Activated naive CD4-positive, alpha-beta T cell treated with anti-CD3 and anti-CD28 coated beads for 36 hours (primary cell): ENCODE measurements around the gene TTPAL. TPM values are rescaled to one million over a fixed set of nuclear protein-coding genes. Genes with fewer than 3 reads are reported as not detected.

Experiments
- CTCF ChIA-PET: fragments of 350-600 bp; sonication (Branson Sonifier 250); formaldehyde crosslinking; loops from one replicate; lab custom pipeline; 2021; ENCODE audit warnings: antibody characterized with exemption; lab: Charles Lee
- DNase-seq: peaks from one replicate; pipeline ENCODE4 v3.0.0-alpha.2; 2020
- H3K27ac Mint-ChIP-seq: one replicate; pipeline ENCODE4 v1.8.0; 2021; ENCODE audit warnings: mild to moderate bottlenecking, mixed read lengths
- H3K27me3 Mint-ChIP-seq: one replicate; pipeline ENCODE4 v1.8.0; 2021; ENCODE audit warnings: low read depth, mixed read lengths
- H3K36me3 Mint-ChIP-seq: one replicate; pipeline ENCODE4 v1.8.0; 2021; ENCODE audit warnings: low read depth, mixed read lengths
- H3K4me1 Mint-ChIP-seq: one replicate; pipeline ENCODE4 v1.8.0; 2021; ENCODE audit warnings: low read depth, mixed read lengths
- H3K4me3 Mint-ChIP-seq: one replicate; pipeline ENCODE4 v1.8.0; 2021; ENCODE audit warnings: mild to moderate bottlenecking, moderate library complexity, mixed read lengths
- H3K9me3 Mint-ChIP-seq: one replicate; pipeline ENCODE4 v1.8.0; 2021; ENCODE audit warnings: mixed read lengths
- intact Hi-C: fragments of 100-400 bp; cut with micrococcal nuclease; formaldehyde crosslinking; loops from one replicate; pipeline ENCODE4 v1.15.1; 2023
- total RNA-seq, 2 experiments: library from RNA; stranded (reverse); gene quantifications; one replicate each; pipeline ENCODE4 v1.2.3, GENCODE V29; 2021

TTPAL gene, protein sequence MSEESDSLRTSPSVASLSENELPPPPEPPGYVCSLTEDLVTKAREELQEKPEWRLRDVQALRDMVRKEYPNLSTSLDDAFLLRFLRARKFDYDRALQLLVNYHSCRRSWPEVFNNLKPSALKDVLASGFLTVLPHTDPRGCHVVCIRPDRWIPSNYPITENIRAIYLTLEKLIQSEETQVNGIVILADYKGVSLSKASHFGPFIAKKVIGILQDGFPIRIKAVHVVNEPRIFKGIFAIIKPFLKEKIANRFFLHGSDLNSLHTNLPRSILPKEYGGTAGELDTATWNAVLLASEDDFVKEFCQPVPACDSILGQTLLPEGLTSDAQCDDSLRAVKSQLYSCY
- total RNA-seq = 10 to 100 TPM; 10.8 to 11.5 TPM

DNA sequence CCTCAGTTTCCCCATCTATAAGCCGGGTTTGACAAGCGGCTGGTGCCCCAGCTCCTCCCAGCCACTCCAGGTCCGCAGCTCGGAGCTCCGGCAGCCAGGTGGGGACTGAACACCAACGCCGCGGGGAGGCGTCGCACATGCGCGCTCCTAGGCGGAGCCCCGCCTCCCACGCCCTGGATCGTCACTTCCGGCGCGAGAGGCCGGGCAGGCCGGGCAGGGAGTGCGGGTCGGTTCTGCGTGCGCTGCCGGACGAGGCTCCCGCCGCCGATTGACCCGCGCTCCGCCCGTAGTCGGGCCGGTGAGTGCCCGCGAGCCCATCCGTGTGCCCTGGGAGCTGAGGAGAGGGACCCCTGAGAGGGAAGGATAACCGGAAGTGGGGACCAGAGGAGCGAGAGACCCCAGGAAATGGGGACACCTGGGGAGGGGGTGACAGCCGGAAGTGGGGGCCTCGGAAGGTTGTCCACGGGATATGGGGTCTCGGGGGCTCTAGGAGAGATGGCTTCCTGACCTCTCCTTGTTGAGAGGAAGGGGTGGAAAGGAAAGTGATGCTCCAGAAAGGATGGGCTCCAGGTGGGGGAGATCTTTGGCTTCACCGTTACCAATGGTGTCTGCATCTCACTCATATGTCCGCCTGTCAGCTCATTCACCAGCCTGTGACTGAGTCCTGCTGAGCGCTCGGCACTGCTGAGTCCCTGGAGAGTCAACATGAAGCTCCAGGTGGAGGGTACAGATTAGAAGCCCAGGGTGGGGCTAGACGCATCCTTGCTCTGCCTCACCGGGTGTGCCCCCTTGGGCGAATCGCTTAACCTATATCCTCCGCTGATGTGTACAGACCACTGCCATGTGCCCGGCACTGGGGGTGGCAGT, at the start of gene TTPAL:
Gene TTPAL, plus strand, starts transcription at position 181 of the 867 bp plus-strand sequence. CDS start 4,126 bp downstream, outside the sequence.
- peak; percentile 92 for DNase-seq
- intact Hi-C loops = loop anchor here (1.0 to 5.0 kb wide), 7 partner anchors 19 to 266 kb away; partner anchors contain the start of genes FITM2, OSER1 and SERINC3
- Mint-ChIP-seq H3K27me3 (no peaks in the 10 kb centered on the region), H3K27ac (peak within 1 kb of the TSS; percentile 96), H3K4me1 (peaks cover 20% of the 10 kb centered on the region), H3K4me3 (peak within 1 kb of the TSS; percentile 95), H3K36me3 (peaks cover 3% of the 10 kb centered on the region), H3K9me3 (no peaks in the 10 kb centered on the region)
- CTCF ChIA-PET = interaction anchor here (0.6 to 1.9 kb wide), 8 partner anchors 14 to 257 kb away, joined by 3 to 26 read pairs (median 4); partner anchors contain the start of gene SERINC3

DNA sequence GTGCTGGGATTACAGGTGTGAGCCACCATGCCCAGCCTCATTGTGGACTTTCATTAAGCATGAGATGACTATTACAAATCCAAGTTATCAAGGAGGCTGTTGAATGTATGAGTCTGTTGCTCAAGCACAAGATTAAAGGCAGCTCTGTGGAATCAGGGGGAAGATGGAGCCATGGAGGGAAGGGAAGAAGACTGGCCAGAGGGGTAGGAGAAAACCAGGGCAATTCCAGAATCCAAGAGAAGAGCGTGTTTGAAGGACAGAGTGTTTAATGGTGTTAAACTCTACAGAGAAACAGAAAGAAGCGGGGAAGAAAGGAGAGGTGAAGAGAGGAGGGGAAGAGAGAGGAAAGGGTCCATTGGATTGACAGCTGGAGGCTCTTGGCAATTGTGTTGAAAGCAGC, 49.8 kb upstream of the TTPAL start:
- CTCF ChIA-PET = no interaction called here
- peaks cover 3% of the 10 kb centered on the region for H3K27me3 Mint-ChIP-seq
- H3K9me3 Mint-ChIP-seq = no peaks in the 10 kb centered on the region
- H3K4me1 Mint-ChIP-seq = no peaks in the 10 kb centered on the region
- DNase-seq = no peak
- intact Hi-C loops = no loop called here
- H3K27ac Mint-ChIP-seq = no peak overlapping the region
- no peak overlapping the region for H3K4me3 Mint-ChIP-seq
- H3K36me3 Mint-ChIP-seq = no peaks in the 10 kb centered on the region

DNA sequence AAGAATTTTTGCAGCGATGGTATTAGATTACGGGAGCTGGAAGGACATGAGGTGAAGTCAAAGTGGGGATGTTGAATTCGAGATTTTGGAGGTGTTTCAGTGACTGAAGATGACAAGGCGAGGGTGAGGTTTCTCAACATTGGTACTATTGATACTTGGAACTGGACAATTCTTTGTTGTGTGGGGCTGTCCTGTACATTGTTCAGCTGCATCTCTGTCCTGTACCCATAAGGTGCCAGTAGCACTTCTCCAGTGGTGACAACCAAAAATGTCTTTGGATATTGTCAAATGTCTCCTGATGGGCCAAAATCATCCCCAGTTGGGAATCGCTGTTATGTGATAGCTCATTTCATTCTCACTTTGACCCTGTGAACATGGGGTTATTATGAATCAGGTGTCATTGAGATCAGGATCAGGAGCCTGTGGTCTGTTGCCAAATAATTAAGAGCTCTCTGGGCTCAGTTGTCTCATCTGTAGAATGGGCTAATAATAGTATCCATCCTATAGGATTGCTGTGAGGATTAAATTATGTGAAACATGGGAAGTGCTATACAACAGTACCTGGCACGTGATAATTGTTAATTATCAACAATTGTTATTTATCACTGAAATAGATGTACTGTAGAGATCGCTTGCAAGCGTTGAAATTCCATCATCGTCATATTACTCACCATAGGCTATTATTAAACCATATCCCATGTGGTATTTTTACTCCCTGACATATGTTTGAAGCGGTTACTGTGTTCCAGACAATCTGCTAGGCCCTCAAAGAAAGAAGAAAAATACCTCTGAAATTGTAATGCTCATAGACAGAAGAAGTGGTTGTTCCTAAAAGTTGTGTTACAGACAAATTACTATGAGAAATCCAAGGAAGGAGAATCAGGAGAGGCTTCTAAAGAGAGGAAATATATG, 48.5 kb upstream of the TTPAL start:
- Mint-ChIP-seq H3K4me1 (no peaks in the 10 kb centered on the region), H3K4me3 (no peak overlapping the region), H3K9me3 (no peaks in the 10 kb centered on the region), H3K27me3 (peaks cover 1% of the 10 kb centered on the region), H3K36me3 (no peaks in the 10 kb centered on the region), H3K27ac (no peak overlapping the region)
- intact Hi-C loops = no loop called here
- CTCF ChIA-PET = interaction anchor here (1.5 kb wide), 1 partner anchor 183 kb away, joined by 5 read pairs; no protein-coding TSS in a partner anchor
- no peak for DNase-seq

DNA sequence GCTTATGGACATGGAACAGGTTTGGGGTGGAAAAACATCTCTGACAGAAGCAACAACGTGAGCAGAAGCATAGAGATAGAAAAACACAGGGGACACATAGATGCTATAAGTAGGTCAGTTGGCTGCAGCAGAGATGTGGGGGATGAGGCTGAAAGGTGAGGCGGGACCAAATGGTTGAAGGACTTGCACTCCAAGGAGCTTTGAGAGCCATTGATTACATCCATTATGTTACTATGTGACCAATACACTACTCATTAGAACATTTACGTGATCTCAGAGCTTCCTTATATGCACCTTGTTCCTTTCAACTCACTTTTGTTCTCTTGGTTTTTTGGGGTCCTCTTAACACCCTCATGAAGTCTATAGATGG, 47.9 kb upstream of the TTPAL start:
- no peak overlapping the region for H3K4me3 Mint-ChIP-seq
- intact Hi-C loops = no loop called here
- no peaks in the 10 kb centered on the region for H3K9me3 Mint-ChIP-seq
- peaks cover 1% of the 10 kb centered on the region for H3K27me3 Mint-ChIP-seq
- no peaks in the 10 kb centered on the region for H3K4me1 Mint-ChIP-seq
- no peak for DNase-seq
- H3K27ac Mint-ChIP-seq = no peak overlapping the region
- no peaks in the 10 kb centered on the region for H3K36me3 Mint-ChIP-seq
- CTCF ChIA-PET = interaction anchor here (1.5 kb wide), 1 partner anchor 182 kb away, joined by 5 read pairs; no protein-coding TSS in a partner anchor

DNA sequence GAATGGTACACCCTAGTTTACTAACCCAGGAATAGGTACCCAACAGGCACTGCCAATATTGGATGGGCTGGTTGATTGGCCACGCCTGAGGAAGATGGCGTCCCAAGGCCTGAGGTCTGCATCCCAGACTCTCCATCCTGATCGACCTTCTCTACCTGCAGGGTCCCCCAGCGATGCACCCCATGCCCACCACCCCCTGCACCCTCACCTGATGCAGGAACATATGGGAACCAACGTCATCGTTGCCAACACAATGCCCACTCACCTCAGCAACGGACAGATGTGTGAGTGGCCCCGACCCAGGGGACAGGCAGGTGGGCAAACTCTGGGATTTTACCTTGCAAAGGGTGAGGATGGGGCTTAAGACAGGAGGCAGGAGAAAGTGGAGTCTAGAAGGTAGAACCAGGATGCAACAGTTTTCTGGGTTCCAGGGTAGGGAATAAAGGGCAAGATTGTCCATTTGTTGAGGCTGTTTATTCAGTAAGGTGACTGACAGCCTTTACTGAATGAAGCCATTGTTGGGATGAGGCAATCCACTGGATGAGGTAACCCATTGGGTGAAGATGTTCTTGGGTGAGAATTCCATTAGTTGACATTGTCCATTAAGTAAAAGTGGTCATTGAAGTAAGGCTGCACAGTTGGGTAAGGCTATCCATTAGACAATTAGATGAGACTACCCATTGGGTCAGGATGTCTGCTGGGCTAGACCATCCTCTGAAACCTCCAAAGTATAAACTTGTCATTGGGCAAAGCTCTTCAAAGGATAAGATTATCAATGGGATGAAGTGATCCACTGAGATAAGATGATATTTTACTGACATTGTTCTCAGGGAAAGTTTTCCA, 47.3 kb upstream of the TTPAL start:
- CTCF ChIA-PET = interaction anchor here (1.5 kb wide), 1 partner anchor 182 kb away, joined by 5 read pairs; no protein-coding TSS in a partner anchor
- Mint-ChIP-seq H3K27ac (no peak overlapping the region), H3K36me3 (no peaks in the 10 kb centered on the region), H3K27me3 (peaks cover 1% of the 10 kb centered on the region), H3K4me1 (no peaks in the 10 kb centered on the region), H3K4me3 (no peak overlapping the region), H3K9me3 (no peaks in the 10 kb centered on the region)
- intact Hi-C loops = no loop called here
- DNase-seq = no peak

DNA sequence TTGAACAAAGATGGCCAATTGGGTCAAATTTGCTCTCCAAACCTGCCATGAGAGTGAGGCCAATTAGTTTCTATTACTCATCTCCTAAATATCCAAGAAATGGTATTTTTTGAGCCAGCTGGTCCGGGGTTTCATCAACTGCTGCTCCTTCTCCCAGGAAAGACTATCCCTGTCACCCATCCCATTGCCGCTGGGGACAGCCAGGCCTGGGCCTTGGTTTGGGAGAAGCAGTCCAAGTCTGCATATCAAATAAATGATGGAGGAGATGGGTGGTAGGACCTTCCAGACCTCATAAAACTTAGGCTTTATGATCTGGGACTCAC, 46.7 kb upstream of the TTPAL start:
- no peaks in the 10 kb centered on the region for H3K36me3 Mint-ChIP-seq
- CTCF ChIA-PET = no interaction called here
- no peaks in the 10 kb centered on the region for H3K9me3 Mint-ChIP-seq
- no peak overlapping the region for H3K4me3 Mint-ChIP-seq
- no peaks in the 10 kb centered on the region for H3K27me3 Mint-ChIP-seq
- no peak for DNase-seq
- no peaks in the 10 kb centered on the region for H3K4me1 Mint-ChIP-seq
- no peak overlapping the region for H3K27ac Mint-ChIP-seq
- intact Hi-C loops = no loop called here

DNA sequence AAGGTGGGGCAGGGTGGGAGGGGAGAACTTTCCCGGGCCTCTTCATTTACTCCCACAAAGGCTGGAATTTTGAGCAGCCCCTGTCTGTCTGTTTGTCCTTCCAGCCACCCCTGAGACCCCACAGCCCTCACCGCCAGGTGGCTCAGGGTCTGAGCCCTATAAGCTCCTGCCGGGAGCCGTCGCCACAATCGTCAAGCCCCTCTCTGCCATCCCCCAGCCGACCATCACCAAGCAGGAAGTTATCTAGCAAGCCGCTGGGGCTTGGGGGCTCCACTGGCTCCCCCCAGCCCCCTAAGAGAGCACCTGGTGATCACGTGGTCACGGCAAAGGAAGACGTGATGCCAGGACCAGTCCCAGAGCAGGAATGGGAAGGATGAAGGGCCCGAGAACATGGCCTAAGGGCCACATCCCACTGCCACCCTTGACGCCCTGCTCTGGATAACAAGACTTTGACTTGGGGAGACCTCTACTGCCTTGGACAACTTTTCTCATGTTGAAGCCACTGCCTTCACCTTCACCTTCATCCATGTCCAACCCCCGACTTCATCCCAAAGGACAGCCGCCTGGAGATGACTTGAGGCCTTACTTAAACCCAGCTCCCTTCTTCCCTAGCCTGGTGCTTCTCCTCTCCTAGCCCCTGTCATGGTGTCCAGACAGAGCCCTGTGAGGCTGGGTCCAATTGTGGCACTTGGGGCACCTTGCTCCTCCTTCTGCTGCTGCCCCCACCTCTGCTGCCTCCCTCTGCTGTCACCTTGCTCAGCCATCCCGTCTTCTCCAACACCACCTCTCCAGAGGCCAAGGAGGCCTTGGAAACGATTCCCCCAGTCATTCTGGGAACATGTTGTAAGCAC, 46.0 kb upstream of the TTPAL start:
- CTCF ChIA-PET = no interaction called here
- no peak overlapping the region for H3K4me3 Mint-ChIP-seq
- no peaks in the 10 kb centered on the region for H3K9me3 Mint-ChIP-seq
- no peaks in the 10 kb centered on the region for H3K27me3 Mint-ChIP-seq
- DNase-seq = no peak
- H3K27ac Mint-ChIP-seq = no peak overlapping the region
- no peaks in the 10 kb centered on the region for H3K36me3 Mint-ChIP-seq
- intact Hi-C loops = no loop called here
- H3K4me1 Mint-ChIP-seq = no peaks in the 10 kb centered on the region

DNA sequence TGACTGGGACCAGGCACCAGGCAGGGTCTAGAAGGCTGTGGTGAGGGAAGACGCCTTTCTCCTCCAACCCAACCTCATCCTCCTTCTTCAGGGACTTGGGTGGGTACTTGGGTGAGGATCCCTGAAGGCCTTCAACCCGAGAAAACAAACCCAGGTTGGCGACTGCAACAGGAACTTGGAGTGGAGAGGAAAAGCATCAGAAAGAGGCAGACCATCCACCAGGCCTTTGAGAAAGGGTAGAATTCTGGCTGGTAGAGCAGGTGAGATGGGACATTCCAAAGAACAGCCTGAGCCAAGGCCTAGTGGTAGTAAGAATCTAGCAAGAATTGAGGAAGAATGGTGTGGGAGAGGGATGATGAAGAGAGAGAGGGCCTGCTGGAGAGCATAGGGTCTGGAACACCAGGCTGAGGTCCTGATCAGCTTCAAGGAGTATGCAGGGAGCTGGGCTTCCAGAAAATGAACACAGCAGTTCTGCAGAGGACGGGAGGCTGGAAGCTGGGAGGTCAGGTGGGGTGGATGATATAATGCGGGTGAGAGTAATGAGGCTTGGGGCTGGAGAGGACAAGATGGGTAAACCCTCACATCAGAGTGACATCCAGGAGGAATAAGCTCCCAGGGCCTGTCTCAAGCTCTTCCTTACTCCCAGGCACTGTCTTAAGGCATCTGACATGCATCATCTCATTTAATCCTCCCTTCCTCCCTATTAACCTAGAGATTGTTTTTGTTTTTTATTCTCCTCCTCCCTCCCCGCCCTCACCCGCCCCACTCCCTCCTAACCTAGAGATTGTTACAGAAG, 45.2 kb upstream of the TTPAL start:
- Mint-ChIP-seq H3K36me3 (no peaks in the 10 kb centered on the region), H3K9me3 (no peaks in the 10 kb centered on the region), H3K4me1 (no peaks in the 10 kb centered on the region), H3K27ac (no peak overlapping the region), H3K4me3 (no peak overlapping the region), H3K27me3 (no peaks in the 10 kb centered on the region)
- intact Hi-C loops = no loop called here
- CTCF ChIA-PET = no interaction called here
- no peak for DNase-seq

DNA sequence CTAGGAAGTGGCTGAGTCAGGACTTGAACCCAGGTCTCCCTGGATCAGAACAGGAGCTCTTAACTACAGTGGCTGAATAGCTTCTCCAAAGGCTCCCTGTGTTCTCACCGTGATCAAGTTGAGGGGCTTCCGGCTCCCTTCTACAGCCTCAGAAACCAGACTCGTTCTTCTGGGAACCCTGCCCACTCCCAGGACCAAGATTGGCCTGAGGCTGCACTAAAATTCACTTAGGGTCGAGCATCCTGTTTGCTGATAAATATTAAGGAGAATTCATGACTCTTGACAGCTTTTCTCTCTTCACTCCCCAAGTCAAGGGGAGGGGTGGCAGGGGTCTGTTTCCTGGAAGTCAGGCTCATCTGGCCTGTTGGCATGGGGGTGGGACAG, 44.6 kb upstream of the TTPAL start:
- H3K9me3 Mint-ChIP-seq = no peaks in the 10 kb centered on the region
- DNase-seq = no peak
- H3K4me1 Mint-ChIP-seq = no peaks in the 10 kb centered on the region
- no peak overlapping the region for H3K4me3 Mint-ChIP-seq
- intact Hi-C loops = no loop called here
- CTCF ChIA-PET = no interaction called here
- H3K27ac Mint-ChIP-seq = no peak overlapping the region
- H3K27me3 Mint-ChIP-seq = no peaks in the 10 kb centered on the region
- no peaks in the 10 kb centered on the region for H3K36me3 Mint-ChIP-seq

DNA sequence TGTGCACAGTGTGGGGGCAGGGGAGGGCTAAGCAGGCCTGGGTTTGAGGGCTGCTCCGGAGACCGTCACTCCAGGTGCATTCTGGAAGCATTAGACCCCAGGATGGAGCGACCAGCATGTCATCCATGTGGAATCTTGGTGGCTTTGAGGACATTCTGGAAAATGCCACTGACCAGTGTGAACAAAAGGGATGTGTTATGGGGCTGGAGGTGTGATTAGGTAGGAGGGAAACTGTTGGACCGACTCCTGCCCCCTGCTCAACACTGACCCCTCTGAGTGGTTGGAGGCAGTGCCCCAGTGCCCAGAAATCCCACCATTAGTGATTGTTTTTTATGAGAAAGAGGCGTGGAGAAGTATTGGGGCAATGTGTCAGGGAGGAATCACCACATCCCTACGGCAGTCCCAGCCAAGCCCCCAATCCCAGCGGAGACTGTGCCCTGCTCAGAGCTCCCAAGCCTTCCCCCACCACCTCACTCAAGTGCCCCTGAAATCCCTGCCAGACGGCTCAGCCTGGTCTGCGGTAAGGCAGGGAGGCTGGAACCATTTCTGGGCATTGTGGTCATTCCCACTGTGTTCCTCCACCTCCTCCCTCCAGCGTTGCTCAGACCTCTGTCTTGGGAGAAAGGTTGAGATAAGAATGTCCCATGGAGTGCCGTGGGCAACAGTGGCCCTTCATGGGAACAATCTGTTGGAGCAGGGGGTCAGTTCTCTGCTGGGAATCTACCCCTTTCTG, 44.0 kb upstream of the TTPAL start:
- no peak overlapping the region for H3K27ac Mint-ChIP-seq
- H3K4me3 Mint-ChIP-seq = no peak overlapping the region
- no peaks in the 10 kb centered on the region for H3K27me3 Mint-ChIP-seq
- CTCF ChIA-PET = no interaction called here
- no peaks in the 10 kb centered on the region for H3K9me3 Mint-ChIP-seq
- no peak for DNase-seq
- H3K36me3 Mint-ChIP-seq = no peaks in the 10 kb centered on the region
- H3K4me1 Mint-ChIP-seq = no peaks in the 10 kb centered on the region
- intact Hi-C loops = no loop called here
